Stimulated activated CD8-positive, alpha-beta memory T cell treated with anti-CD3 and anti-CD28 coated beads, Interleukin-12 subunit alpha, Interleukin-12 subunit beta, amount 100 ng/mL, for 1 hour (primary cell): ENCODE data around the gene FOXL2NB.
A peak's percentile ranks its signal among the peaks of the same experiment; 100 is the strongest.

Experiments
- DNase-seq: peaks from one replicate; pipeline ENCODE4 v3.0.0-alpha.2; 2020; ENCODE audit warnings: low read depth

Gene FOXL2NB

DNA sequence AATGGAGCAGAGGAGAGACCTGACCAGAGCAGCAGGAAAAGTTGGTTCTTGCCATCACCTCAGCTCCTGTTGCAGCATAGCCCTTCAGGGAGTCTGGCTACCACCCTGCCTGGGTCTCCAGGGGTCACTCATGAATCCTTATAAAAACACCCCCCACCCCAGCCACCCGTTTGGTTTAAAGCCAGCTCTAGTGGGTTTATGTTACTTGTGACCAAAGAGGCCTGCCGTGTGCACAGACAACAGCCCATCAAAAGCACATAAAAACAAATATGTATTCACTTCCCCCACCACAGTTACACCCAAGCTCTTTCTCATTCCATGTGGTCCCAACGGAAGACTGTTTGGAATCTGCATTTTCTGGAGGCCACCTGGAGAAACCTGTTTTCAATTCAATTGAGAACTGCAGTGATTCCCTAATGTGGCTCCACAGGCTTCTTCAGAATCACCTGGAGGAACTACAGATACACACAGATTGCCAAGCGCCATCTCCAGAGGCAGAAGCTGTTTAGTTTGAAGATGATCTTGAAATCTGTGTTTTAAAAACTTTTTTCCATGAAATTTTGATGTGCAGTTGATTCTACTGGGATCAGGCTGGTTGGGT lies 13.8 kb upstream of the FOXL2NB start:
- DNase-seq = no peak

DNA sequence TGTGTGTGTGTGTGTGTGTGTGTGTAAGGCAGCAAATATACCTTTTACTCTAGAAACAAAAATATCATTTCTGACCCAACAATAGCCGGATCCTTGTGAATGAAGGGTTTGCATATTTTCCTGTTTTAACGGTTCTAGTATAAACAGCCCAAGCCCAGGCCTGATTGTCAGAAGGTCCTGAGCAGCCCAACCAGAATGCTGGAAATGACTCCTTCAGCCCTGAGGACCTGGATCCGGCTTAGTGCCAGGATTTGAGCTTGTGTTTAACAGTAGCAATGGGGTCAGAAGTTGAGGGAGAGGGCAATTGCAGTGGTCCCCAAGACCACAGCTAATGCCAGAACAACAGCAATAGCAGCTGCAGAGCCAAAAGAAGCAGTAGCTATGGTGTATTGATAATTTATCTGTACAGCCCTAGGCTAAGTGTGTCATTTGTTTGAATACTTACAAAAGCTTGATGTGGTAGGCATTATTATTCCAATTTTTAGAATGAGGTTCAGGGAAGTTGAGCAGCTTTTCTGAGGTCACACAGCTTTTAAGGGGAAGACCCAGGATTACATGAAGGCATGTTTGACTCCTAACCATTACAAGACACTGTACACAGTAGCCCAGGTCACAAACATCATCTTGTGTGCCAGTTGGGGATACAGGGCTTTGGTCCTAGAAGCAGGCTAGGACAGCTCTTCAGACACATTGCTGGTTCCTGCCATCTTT lies 12.9 kb upstream of the FOXL2NB start:
- DNase-seq = no peak

DNA sequence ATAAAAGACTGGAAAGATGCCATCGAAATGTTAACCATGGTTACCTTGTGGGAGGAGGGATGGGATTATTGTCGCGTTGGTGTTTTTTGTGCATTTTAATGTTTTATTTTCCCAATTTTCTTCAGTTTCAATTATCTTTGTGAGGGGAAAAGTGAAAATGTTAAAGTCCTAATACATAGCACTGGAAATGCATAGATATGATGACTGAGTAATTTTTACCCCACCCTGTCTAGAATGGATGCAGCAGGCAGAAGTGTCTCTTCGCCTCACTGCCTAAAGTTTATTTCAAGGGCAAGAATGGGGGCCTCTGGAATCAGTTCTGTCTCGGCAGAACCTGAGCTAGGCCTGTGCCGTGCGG lies 11.5 kb upstream of the FOXL2NB start:
- DNase-seq = no peak

DNA sequence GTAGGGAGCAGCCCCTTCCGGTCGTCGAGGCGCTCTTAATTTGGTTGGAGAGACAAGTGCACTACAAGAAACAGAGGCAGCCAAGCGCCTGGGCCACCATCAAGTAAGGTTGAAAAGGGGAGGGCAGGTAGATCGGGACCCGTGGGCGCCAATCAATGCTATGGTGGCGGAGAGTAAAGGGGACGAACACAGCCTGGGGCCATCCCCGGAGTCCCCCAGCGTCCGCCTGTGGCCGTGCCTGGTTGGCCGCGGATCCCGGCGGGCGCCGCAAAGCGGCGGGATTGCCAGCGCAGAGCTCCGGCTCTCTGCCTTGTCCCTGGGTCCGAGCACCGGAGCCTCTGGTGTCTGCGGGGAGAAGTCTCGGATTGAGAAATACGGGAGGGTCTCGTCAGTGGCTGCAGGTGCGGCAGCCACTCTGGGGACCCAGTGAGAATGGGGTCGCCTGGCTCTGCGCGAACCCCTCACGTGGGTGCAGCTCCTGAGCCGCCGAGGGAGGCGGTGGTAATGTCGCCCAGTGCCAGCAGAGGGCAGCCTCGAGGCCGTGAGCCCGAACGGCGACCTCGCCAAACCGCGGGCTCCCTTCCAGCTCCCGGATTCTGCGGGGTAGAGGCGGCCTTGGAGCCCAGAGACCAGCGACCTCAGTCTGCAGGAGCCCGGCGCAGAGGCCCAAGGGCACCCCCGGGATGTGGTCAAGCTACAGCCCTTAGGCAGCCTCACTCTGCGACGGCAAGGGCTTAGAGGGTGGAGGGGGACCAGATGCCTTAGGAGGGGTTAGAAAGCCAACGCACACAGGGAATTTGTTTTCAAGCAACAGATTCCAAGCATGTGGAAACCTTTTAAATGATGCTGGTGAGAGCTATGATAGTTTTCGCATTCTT lies 10.9 kb upstream of the FOXL2NB start:
- peak; percentile 47 for DNase-seq

DNA sequence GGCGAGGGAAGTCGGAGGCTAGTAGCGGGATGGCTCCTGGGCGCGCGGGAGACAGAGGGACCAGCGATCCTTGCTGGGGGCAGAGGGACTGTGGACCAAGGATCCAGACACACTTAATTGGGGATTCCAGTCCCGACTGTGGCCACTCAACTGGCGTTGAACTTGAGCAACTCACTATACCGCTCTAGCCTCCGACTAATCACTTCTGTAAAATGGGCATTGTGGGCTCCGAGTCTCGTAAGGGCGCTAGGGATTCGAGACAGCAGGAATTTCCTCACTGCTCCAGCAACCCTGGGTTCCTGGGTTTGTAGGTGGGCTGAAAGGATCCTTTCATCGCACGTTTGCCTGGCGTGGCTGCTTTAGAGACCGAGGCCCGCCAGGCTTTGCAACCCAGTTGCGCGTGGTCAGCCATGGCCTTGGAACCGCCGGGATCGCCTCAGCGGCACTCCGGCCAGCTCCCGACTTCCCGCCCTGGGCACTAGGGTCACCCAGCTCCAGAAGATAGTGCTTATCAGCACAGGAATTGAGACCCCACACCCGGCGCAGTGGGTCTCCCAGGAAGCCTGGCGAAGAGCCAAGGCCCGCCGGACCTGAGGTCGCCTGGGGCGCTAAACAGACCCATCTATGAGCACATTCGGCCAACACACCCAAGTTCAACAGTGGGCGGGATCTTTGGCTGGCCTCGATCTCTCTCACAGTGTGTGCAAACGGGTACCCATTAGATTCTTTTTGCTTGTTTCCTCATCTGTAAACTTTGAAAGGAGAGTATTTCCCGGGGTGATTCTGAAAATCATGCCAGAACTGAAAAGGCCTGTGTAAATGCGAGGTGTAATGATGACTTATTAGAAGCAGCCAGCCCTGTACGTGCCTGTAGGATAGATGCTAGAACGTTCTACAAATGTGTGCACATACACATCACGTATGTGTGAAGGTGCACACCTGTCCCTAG lies 10.0 kb upstream of the FOXL2NB start:
- no peak for DNase-seq

DNA sequence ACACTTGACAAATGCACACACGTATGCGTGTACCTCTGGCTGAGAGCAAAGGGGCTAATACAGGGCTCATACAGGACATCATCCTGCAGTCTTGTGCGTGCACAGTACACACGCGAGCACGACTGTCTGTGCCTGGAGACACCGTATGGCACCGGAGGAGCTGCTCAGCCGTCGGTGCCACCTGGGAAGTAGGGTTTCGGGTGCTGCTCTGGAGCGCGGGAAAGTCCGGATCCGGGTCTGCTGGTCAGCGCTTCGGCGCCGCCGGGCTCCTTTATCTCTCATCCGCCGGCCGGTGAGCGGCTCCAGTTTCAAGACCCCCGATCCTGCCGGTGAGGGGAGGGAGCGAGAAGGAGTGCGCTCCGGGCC lies 9.3 kb upstream of the FOXL2NB start:
- DNase-seq = no peak

DNA sequence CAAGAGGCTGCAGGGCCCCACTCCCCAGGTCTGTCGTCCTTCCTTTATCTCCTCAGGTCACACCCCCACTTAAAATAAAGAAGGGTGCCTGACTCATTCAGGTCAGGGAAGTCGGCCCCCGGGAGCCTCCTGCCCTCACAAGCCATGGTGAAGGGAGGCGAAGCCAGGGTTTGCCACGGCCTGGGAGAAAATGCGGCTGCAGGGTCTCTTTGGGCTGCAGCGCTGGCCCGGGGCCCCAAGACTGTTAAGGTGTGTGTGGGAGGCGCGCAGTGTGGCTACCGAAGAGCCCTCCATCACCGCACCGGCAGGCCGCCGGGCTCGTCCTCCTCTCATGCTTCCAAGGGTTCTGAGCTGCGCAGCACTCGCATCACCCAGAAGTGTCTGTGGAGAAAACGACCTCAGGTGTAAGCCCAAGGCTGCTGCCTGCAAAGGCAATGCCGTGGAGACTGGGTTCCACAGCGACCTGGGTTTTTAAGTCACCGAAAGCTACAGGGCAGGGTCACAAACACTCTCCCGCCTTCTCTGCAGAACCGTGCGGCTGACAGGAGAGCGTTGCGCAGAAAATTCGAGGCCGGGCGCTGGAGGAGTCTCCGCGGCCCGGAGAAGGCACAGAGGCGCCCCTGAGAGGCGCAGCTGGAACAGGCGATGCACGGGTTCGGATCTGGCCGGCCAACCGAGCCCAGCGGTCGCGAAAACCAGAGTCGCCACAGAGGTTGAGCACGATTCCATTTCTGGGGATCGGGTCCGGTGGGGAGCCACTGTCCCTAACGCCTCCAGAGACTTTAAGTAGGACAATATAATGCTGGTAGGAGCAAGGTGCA lies 8.8 kb upstream of the FOXL2NB start:
- no peak for DNase-seq

DNA sequence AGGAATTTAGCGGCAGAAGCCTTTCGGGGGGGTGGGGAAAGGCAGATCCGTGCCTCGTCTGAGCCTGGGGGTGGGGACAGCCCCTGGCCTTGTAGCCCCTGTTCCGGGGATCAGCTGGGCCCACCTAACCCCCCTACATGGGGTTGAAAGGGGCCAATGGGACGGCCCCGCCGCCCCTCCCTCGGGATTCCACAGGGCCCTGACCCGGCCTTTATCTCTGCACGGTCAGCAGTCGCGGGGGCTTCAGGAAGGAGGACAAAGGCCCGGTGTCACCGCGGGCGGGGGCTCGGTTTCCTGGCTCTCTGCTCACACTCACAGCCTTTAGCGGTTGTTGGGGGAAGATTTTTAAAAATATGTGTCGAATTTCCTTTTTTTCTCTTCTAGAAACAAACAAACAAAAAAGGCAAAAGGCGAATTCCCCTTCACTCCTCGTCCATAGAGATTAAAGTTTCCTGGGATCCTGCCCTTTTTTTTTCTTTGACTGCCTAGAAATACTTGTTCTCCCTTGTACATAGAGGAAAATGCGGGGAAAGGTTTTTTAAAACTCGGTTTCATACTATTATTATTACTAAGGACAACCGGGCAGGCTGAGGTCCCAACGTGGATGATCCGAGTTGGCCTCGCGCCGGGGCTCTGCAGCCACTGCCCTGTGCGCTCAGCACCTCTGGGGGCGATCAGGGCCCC lies 8.0 kb upstream of the FOXL2NB start:
- no peak for DNase-seq

DNA sequence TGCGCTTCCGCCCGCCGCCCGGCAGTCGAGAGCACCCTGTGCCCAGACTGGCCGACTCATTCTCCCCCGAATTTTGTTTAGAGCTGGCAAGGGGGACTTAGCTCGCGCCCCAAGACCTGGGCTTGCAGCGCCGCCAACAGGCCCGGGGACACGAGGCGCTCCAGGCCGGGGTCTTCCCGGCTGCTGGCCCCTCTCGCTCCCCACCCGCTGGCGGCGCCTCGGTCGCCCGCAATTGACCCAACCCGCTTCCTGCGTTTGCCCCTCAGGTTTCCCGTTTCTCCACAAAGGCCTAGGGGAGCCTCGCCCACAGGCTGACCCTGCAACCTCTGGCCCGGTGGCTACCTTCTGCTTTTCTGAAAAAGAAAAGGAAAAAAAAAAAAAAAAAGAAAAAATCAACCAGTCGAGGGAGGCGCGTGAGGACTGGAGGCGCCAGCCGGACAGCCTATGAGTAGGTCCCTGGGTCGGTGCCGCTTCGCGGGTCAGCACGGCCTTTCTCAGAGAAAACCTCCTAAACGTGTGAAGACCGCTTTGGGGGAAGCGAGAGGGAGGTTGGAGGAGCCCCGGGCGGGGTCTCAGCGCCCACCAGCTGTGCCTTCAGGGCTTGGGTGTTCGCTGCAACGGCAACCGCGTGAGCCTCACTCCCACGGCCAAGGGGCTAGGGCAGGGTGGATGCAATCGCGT lies 7.3 kb upstream of the FOXL2NB start:
- DNase-seq = no peak

DNA sequence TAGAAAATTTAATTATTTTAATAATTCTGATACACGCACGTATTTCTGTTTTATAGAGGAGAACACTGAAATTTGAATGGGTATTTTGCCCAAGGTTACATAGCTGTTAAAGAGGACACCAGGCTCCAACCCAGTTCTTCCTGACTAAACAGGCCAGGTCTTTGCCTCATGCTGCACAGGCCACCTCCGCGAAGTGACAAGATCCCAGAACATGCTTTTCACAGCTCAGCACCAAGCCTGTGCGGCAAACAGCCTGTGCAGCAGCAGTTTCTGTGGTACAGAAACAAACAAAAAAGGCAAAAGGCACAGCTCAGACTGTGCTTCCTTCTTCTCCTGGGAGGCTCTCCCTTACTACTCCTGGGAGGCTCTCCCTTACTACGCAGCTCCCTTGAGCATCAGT lies 6.6 kb upstream of the FOXL2NB start:
- DNase-seq = no peak

DNA sequence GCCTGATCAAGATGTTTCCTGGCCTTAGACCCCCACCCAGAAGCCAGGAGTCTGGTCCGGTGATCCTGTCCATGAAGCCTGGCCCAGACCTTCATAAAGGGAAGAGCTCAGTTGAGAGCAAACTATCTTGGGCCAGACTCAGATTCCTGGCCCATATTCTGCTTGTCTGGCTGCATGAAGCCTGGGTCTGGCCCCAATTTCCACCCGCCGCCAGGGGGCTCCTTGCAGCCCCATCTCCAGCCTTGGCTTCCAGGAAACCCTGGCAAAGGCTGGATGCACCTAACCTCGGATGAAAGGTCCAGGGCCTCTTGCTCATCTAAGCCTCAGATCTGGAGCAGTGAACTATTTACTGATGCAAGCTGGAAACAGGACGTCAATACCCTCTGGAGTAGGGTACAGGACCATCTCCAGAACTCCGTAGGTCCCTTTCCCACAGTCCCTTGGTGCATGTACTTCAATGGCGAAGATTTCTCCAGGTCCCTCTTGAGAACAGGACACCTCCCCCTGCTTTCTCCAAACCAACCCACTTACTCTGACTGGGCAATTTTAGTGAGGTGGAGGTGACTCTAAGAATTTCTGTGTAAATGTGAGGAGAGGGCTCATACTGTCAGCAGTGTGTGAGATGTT lies 5.6 kb upstream of the FOXL2NB start:
- DNase-seq = no peak

DNA sequence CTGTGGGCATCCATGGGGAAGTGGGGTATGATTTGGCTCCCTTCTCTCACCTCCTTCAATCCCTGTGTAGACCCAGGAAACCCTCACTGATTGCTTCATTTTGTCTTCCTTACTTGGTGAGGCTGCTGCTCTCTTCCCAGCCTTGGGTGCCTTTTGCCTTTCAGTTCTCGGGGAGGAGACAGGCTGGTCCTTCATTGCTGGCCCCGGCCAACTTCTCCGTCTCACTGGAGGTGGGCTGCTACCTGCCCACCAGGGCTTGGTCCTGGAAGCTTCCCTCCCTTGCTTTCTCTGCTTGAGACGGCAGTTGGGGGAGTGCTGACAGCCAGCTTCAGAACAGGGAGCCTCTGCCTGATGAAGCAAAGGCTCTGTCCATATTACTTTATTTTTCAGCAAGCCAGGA lies 4.7 kb upstream of the FOXL2NB start:
- no peak for DNase-seq

DNA sequence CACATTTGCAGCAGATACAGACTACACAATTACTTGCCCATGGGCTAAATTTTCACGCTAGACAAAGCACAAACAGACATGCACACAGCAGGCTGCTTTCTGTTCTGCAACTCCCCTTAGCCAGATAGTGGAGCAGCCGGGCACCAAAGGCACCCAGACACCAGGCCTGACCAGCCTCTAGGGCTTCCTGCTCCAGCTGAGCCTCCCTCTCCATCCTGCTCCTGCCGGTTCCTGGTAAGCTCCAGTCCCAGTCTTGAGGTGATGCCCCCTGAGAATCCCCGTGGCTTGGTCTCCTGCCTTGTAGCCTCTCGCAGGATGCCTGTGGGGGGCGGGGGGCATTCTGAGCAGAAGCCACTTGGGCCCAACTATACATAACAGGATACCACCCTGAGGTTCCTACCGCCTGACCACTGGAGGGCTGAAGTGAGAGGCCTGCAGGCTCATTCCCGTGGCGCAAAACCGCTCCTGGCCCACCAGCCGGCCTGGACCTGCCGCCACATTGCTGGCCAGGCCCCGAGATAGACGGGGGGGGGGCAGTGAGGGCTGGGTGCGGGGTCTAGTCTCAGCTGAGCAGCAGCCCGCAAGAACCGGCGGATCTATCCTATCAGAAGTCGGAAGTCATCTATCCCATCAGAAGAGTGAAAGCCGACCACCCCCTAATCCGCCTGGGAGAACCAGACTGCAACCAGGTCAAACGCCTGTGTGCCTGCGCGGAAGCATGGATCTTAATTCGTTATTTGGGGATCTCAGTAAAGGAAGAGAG lies 4.0 kb upstream of the FOXL2NB start:
- no peak for DNase-seq

DNA sequence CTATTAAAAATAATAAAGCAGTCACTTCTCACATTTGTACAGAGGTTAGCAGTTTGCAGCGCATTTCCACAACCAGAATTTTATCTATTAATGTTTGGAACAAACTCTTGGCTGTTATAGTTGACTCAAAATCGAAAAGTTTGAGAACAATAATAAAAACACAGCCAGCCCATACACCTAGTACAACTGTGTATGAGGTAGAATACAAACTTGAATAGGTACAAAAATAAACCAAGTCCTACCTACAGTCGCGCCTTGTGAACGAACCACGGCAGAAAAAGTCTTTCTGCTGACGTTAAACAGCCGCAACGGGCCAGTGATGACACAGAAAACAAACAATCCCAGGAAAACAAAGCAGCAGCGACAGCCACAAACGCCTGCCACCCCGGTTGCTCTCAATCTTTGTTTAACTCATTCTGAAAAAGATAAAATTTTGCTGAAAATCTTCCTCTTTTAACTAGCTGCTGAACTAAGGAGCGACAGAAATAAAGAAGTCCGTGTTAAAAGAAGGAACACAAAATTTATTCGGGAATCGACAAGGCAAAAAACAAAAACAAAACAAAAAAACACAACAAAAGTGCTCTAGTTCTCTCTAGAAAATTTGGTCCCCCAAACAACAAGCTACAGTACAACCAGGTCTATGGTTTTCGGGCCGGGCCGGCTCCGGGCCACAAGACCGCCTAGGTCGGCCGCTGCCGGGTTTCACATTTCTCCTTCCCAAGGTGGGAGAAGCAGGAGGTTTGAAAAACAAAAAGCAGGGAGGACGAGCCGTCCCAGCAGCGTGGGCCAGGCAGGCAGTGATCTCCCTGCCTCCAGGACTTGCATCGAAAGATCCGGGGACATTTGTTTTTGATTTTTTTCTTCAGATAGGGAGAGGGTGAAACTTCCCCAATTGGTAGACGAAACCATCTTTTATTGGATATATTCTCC lies 3.0 kb upstream of the FOXL2NB start:
- DNase-seq = no peak

DNA sequence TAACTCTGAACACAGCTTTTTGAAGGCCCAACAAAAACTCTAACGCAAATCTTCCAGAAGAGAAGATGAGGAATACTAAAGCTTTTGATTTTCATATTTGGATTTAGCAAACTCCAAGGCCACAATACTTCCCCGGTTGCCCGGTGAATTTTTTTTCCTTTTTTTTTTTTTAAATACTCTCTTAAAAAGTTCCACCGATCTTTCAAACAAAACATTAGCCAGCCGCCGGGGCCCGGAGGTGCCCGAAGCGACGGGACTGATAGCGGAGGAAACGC lies 2.4 kb upstream of the FOXL2NB start:
- DNase-seq = no peak

DNA sequence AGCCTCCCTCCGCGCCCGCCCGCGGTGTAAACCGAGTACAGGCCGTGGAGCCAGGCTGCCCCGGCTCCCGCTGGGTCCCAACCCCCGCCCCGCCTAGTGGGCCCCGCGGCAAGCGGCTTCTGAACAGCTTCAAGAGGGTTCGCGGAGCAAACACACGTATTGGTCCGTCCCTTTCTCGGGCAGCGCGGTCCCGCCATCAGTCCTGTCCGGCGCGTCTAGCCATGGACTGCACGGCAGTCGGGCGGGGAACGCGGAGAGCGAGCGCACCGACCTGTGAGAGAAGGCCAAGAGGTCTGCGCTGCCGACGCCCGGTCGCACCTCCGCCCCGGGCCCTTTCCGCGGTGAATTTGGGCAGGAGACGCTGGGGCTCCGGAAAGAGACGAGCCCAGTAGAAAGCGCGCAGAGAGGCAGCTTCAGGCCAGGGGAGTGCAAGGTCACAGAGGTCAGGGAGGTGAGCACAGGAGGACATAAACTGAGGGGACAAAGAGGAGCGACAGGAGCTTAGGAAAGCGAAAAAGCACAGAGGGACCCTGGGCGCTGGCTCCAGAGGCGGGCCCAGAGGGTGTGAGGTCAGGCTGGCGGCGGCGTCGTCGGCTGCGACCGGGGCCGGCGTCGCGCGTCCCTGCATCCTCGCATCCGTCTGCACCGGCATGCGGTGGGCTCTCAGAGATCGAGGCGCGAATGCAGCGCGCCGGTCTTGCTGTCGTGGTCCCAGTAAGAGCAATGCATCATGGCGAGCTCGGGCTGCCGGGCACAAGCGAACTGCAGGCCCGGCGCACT lies 1.9 kb upstream of the FOXL2NB start:
- DNase-seq = no peak
